SU-DHL-6 (cell line): Measurements from ENCODE around the gene CNGA4.

Experiments used
- CTCF ChIP-seq: fragments of 200-600 bp; sonication (generic); IDR thresholded peaks from one replicate; pipeline ENCODE4 v1.5.1; 2017; ENCODE audit warnings: antibody characterized with exemption, mild to moderate bottlenecking, low read length, moderate library complexity; ENCODE audit not compliant: insufficient read depth, poor library complexity, severe bottlenecking
- EZH2phosphoT487 ChIP-seq: fragments of 200-600 bp; sonication (generic), shearing (Covaris generic); conservative IDR thresholded peaks from 2 replicates; pipeline ENCODE4 v1.6.1; 2018; ENCODE audit warnings: mild to moderate bottlenecking, antibody characterized with exemption, low read length, moderate library complexity, mixed read lengths

DNA sequence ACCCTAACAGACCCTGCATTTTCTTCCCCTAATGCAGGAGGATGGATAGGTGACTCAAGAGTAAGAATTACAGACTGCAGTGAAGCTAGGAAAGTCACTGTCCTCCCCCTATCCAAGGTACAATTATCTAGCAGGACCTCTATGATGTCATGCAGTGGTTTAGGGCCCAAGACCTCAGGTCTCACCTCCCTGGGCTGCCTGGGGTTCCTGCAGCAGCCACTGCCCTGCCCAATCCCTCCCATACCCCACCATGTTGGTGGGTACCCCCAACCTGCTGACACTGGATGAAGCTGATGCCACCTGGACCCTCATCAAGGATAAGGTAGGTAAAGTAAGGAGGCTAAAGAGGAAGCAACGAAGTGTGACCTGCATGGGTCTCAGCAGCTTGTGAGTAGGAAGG lies 33.5 kb upstream of the CNGA4 start, which contains the start of gene C11orf42:
- TF ChIP-seq CTCF: no peak
- no peak for TF ChIP-seq EZH2phosphoT487
